GM19328 (cell line): Measurements from ENCODE around the gene FADD.

ENCODE experiments used
- ATAC-seq: cut with Tn5 transposase; IDR thresholded peaks from one replicate; pipeline ENCODE4 v1.9.1; 2021; ENCODE audit warnings: mild to moderate bottlenecking, moderate library complexity; ENCODE audit not compliant: unreplicated experiment

FADD gene, protein sequence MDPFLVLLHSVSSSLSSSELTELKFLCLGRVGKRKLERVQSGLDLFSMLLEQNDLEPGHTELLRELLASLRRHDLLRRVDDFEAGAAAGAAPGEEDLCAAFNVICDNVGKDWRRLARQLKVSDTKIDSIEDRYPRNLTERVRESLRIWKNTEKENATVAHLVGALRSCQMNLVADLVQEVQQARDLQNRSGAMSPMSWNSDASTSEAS

DNA sequence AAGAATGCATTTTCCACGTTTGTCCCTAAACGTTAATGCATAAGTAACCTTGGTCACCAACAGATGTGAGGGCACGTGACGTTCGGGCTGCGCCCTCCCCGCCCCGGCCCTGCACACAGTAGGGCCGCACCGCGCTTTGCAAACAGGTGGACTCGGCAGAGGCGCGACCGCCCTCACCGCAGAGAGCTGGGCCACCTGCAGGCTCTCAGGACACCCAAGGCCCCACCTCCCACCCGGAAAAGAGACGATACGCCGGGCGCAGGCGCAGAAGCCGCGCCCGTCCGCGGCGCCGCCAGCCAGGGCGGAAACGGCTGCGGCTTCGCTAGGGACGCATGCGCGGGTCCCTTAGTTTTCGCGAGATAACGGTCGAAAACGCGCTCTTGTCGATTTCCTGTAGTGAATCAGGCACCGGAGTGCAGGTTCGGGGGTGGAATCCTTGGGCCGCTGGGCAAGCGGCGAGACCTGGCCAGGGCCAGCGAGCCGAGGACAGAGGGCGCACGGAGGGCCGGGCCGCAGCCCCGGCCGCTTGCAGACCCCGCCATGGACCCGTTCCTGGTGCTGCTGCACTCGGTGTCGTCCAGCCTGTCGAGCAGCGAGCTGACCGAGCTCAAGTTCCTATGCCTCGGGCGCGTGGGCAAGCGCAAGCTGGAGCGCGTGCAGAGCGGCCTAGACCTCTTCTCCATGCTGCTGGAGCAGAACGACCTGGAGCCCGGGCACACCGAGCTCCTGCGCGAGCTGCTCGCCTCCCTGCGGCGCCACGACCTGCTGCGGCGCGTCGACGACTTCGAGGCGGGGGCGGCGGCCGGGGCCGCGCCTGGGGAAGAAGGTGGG, at the start of gene FADD:
Gene FADD, plus strand, starts transcription at position 377 of the 831 bp plus-strand sequence. Its CDS starts 164 bp downstream, at position 541.
- peak; percentile 57 for ATAC-seq

- ATAC-seq: no peak
These were observed 47.7 kb upstream of the FADD start for GRCh38 chr11:70155386-70155785.

- ATAC-seq: no peak
These were observed 46.6 kb upstream of the FADD start for GRCh38 chr11:70156291-70157037.

GRCh38 chr11:70158201-70158600, 44.9 kb upstream of the FADD start:
- no peak for ATAC-seq

DNA sequence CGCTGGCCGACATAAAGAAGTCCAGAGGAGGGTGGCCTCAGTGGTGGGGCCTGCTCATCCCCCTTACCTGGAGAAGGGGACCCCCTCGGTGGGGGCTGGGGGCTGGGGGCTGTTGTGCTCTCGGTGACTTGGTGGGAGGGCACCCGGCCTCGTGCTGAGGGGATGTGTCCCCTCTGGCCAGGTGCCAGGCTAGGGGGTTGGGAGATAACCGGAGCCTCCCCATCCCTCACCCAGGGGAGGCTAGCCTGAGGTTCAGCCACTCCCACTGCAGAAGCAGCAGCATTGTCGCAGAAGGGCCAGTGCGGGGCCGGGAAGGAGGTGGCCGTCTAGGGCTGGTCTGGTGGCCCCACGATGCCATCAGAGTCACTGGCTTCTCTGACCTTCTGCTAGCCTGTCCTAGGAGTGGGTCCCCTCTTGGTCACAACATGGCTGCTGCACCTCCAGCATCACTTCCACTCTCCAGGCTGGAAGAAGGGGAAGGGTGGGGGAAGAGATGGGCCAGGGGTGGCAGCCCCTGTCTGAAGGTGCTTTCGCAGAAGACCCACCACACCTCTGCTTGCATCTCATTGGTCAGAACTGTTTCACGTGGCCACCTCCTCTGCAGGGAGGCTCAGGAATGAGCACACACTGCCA, 44.2 kb upstream of the FADD start:
- ATAC-seq: no peak

GRCh38 chr11:70159627-70160570, 43.2 kb upstream of the FADD start:
- no peak for ATAC-seq

DNA sequence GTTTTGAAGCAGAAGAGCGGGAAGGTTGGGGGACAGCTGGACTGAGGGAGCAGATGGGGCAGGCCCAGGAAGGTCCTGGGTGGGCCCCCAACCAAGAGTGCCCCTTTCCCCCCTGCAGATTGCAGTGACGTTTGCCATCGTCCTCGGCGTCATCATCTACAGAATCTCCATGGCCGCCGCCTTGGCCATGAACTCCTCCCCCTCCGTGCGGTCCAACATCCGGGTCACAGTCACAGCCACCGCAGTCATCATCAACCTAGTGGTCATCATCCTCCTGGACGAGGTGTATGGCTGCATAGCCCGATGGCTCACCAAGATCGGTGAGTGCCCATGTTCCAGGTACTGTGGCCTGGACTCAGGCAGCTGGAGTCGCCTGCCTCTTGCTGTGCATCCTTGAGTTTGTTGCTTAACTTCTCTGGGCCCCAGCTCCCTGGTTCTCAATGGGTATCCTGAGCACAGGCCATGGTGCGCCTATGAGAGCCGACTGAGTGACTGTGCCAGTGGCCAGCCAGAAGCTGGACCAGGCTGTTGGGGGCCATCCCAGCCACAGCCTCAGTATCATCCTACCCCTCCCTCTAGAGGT, 42.0 kb upstream of the FADD start:
- no peak for ATAC-seq

DNA sequence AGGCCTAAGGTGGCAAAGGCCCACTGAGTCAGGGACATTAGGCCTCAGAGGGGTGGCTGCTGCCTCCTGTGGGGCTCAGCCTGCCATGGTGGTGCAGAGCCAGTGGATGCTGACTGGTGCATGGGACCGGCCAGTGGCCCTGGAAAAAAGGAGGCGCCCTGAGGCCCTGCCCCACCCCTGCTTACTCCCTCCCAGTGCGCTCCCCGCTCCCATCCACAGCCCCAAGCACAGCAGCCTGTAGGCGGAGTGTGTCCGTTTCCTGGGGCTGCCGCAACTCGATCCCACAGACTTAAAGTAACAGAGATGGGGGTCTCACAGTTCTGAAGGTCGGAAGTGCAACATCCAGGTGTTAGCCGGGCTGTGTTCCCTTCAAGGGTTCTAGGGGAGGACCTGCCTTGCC, 38.4 kb upstream of the FADD start:
- ATAC-seq: no peak

GRCh38 chr11:70167120-70167519, 36.0 kb upstream of the FADD start:
- no peak for ATAC-seq

DNA sequence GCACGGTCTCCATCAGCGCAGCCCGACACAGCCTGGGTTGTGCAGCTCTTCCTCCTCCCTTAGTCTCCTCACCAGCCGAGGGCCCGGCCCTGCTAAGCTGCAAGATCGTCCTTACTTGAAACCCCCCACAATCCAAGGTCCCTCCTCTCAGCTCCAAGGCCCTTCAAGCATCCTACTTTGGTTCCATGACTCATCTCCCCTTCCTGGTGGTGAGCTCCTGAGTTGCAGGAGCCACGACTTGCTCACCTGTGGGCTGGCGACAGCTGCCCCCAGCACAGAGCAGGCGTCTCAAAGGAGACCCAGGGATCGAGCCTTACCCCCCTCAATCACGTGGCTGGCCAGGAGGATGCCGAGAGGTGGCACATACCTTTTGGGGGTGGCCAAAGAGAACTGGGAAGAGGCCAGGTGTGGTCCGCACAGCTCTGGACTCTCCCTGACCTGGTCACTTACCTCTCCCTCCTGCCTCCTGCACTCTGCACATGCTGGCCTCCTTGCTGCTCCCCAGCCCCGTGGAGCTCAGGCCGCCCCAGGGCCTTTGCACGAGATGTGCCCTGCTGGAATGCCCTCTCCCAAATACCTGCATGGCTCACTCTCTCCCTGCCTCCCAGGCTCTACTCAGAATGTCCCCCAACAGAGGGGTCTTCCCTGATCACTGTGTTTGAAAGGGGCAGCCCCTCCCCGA, 35.2 kb upstream of the FADD start:
- ATAC-seq: no peak

DNA sequence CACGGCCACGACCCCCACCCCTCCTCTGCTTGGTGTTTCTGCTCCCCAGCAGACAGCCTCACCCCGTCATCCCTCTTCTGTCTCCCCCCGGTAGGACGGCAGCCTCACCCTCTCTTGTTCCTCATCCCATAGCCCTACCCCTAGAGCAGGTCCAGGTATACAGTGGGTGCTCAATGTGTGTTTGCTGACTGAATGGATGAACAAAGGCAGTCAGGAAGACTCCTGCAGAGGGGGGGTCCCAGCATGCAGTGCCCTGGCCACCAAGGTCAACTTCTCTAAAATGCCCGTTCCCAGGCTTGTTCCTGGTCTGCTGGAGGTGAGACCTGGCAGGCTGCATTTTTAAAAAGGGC, 34.7 kb upstream of the FADD start:
- ATAC-seq: no peak

GRCh38 chr11:70169127-70169526, 34.0 kb upstream of the FADD start:
- no peak for ATAC-seq

DNA sequence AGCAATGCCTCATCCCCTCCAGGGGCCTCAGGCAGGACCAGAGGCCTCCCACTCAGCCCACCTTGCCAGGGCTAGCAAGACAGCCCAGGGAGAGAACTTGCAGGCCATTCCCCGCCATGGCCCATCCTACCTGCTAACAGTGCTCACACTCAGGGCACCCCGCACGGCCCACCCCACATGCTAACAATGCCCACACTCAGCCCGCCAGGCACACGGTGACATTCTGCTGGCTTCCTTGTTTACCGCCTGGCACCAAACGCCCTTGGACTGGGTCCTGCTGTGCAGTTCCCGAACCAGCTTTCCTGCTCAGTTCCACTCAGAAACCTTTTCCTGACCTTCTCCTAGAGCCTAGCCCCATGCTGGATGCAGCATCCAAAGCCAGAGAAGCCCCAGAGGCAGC, 33.5 kb upstream of the FADD start:
- no peak for ATAC-seq

DNA sequence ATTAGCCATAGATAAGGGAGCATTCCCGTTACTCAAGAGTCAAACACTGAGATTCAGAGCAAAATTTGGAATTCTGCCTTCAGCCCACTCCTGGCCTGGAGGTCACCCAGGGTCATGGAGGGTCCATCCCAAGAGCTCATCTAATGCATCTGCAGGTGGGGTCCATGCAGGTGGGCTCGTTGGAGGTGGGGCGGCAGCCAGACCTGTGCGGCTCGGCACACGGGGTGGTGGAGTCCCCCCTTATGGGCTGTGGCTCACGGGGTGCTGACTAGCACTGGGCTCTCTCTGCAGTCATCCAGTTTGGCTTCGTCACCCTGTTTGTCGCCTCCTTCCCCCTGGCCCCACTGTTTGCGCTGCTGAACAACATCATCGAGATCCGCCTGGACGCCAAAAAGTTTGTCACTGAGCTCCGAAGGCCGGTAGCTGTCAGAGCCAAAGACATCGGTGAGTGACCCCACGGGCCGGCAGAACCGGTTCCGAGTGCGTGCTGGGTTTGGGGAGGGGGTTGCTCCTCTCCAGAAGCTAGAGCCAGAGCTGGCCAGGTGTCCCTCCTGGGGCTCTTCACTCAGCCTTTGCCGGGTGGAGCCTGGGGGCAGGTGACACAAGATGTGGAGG, 32.4 kb upstream of the FADD start:
- no peak for ATAC-seq

DNA sequence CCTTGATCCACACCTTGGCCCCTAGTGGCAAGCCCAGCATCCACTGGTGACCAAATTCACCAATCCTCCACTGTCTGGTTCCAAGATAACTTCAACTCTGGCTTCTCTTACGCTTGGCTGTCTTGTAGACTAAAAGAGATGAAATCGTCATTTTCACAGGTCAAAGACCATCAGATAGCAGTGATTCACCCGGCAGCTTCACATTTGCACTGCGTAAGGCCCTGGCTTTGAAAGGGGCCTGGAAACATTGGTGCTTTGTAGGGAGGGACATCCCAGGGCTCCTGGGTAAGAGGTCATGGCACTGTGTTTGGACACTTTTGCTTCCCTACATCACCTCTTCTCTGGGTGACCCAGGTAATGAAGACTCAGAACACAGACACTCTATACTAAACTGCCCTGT, 30.1 kb upstream of the FADD start:
- no peak for ATAC-seq

DNA sequence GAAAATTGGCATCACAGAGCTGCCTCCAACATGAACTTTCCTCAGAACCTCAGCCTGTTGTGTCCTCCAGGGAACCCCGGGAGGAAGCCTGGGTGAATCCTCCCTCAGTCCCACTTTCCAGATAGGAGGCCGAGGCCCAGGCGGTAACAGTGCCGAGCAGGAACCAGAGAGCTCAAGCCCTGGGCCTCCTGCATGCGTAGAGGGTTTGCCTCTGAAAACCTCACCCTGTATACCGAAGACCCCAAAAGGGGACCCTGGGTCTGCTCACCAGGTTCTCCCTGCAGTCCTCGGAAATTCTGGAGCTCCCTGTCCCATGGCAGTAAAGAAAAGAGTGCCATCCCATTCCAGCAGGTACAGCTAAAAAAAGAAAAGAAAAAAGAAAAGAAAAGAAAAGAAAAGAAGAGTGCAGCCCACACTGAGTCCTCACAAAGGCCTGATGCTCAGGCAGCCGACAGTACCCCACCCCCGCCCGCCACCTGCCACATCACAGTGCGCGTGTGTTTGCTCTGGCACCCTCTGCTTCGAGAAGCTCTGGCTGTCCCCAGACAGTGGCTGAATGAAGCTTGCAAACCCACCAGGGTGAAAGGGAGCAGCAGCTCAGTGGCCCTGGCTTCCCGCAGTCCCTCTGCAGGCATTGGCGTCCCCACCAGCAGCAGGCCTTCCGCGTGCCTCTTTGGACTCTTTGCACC, 28.4 kb upstream of the FADD start:
- ATAC-seq: no peak

DNA sequence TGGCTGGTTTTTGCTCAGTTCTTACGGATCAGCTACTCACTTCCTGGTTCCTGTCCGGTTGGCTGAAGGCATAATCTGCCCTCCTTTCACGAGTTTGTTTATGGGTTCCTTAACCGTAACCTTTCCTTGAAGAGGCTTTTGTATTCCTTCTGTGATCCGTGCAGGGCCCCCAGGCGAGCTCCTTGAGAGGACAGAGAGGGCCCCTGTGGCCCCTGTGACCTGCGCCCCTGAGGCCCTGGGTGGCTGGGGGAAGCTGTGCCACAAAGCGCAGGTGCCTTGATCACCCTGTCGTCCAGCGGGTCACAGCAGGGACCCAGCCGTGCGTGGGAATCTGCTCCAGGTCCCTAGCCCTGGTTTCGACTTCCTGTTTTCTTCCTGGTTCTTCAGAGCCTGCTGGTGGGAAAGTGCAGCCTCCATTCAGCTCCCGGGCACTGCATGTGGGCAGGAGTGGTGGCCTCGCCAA, 27.8 kb upstream of the FADD start:
- ATAC-seq: no peak

DNA sequence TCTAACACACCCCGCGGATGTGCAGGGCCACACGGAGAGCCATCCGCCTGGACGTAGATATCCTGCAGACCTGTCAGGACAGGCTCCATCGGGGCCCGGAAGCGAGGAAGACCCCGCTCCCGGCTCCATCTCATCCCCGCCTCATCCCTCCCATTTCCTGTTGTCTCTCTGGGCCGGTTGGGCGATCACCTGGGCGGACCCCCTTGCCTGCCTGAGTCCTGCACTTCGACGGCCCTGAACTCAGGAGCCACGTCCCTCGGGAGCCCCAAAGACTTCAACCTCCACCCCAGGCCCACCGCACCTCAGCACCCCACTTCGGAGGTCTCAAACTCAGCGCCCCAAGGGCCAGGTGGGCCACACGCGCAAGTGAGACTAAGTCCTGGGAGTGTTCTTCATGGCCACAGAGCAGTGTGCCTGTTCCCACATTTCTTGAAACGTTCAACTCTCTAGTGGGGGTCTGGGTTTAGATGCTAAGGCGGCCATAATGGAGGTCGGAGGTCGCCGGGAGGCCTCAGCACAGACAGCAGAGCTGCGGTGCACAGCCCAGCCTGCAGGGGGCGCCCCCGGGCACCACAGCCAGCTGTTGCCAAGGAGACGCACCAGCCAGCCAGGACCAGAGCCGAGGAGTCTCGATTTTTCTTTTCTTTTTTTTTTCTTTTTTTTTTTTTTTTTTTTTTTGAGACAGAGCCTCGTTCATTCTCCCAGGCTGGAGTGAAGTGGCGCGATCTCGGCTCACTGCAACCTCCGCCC, 26.0 kb upstream of the FADD start:
- no peak for ATAC-seq
